ENCODE data around the gene CASK. TPM values are rescaled to one million over a fixed set of nuclear protein-coding genes. Genes with fewer than 3 reads are reported as not detected.

CASK gene
- total and polyA plus RNA-seq, 2 donors from 2014 or later = 15.9 to 58.9 TPM

DNA sequence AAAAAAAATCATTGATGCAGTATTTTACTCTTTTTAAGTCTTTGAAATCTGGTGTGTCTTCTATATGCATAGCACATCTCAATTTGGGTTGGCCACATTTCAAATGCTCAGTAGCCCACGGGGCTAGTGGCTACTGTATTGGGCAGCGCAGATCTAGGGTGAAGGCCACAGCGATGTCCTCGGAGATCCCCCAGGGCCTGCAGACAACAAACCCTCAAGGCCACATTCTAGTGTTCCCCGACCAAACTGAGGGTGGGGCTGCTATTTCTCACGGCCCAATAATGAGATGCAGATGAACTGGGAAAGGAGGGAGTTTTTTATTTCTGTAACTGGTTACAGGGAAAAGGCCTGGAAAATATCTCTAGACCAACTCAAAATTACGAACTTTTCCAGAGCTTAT is 452.6 kb downstream of the CASK start:
- no peaks in the 10 kb centered on the region for H3K36me3 ChIP-seq (ENCODE audit: control insufficient read depth in 2 of 3, insufficient read depth in 3 of 3, low read length in 3 of 3)
- intact Hi-C loops (cut with DNase I) = no loop called here
- no peaks in the 10 kb centered on the region for H3K9me3 ChIP-seq (ENCODE audit: control insufficient read depth in 2 of 3, insufficient read depth in 1 of 3, low read length in 3 of 3)
- H3K4me1 ChIP-seq (ENCODE audit: control insufficient read depth in 2 of 3, insufficient read depth in 2 of 3, low read depth in 1 of 3, low read length in 3 of 3) = peaks cover 0 to 3% (median 0%) of the 10 kb centered on the region in 3 donors
- no peak overlapping the region for H3K27ac ChIP-seq (ENCODE audit: low read depth in 2 of 2, low read length in 2 of 2)
- DNase-seq (peak in 1 of 5 donors; percentile 16), FAIRE-seq (no peak)
- no peaks in the 10 kb centered on the region for H3K27me3 ChIP-seq (ENCODE audit: control insufficient read depth, insufficient read depth, low read length)
- H3K4me3 ChIP-seq (ENCODE audit: low read length in 3 of 3) = no peak overlapping the region
- no peak overlapping the region for H3K9ac ChIP-seq (ENCODE audit: low read length in 3 of 3)
- TF ChIP-seq, protein P1, sequence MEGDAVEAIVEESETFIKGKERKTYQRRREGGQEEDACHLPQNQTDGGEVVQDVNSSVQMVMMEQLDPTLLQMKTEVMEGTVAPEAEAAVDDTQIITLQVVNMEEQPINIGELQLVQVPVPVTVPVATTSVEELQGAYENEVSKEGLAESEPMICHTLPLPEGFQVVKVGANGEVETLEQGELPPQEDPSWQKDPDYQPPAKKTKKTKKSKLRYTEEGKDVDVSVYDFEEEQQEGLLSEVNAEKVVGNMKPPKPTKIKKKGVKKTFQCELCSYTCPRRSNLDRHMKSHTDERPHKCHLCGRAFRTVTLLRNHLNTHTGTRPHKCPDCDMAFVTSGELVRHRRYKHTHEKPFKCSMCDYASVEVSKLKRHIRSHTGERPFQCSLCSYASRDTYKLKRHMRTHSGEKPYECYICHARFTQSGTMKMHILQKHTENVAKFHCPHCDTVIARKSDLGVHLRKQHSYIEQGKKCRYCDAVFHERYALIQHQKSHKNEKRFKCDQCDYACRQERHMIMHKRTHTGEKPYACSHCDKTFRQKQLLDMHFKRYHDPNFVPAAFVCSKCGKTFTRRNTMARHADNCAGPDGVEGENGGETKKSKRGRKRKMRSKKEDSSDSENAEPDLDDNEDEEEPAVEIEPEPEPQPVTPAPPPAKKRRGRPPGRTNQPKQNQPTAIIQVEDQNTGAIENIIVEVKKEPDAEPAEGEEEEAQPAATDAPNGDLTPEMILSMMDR (IDR thresholded peaks at IDR 0.05; ENCODE audit: borderline replicate concordance, extremely low read depth, insufficient read depth) = no peak

DNA sequence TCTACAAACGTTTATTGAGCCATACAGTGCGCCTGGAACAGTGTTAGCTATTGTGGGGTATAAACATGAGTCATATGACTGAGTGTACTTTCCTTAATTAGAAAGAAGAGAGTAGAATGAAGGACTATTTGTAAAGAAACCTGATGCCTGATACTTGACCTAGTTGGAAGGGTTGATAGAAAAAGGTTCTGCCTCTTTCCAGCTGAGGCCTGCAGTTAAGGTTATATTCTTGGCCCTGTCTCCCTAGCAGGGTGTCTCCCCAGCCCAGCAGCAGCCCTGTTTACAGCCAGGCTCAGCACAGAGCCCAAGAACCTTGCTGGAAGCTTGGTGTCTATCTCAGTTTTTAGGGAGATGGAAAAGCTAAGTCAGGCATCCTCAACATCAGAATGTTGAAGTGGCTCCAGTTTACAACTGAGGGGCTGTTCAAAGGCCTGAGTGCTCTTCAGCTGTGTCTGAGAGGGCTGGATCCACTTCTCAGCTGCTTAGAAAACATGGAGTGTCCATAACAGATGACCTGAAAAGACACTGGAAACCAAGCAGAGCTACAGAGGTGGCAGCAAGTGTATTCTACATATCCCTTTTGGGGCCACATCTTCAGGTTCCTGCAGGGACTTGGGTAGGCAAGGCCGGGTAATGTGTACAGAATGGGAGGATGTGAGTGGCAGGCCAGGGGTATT is 454.6 kb downstream of the CASK start:
- Histone ChIP-seq H3K4me1 (ENCODE audit: control insufficient read depth in 2 of 3, insufficient read depth in 2 of 3, low read depth in 1 of 3, low read length in 3 of 3) (peaks cover 0 to 3% (median 0%) of the 10 kb centered on the region in 3 donors), H3K9ac (ENCODE audit: low read length in 3 of 3) (no peak overlapping the region), H3K9me3 (ENCODE audit: control insufficient read depth in 2 of 3, insufficient read depth in 1 of 3, low read length in 3 of 3) (no peaks in the 10 kb centered on the region), H3K4me3 (ENCODE audit: low read length in 3 of 3) (no peak overlapping the region), H3K27me3 (ENCODE audit: control insufficient read depth, insufficient read depth, low read length) (no peaks in the 10 kb centered on the region), H3K36me3 (ENCODE audit: control insufficient read depth in 2 of 3, insufficient read depth in 3 of 3, low read length in 3 of 3) (no peaks in the 10 kb centered on the region), H3K27ac (ENCODE audit: low read depth in 2 of 2, low read length in 2 of 2) (peak overlapping the region in 1 of 2 donors; percentile 72)
- TF ChIP-seq, protein P1 (IDR thresholded peaks at IDR 0.05; ENCODE audit: borderline replicate concordance, extremely low read depth, insufficient read depth) = no peak
- FAIRE-seq (no peak), DNase-seq (peak in 1 of 5 donors; percentile 39)
- intact Hi-C loops (cut with DNase I) = no loop called here

Other genes starting within 250 kb of the CASK start
- gene GPR34, start 234.6 kb downstream of the CASK start, total RNA-seq = 17.9 TPM
- 2.2 TPM for gene GPR34, start 234.6 kb downstream of the CASK start, polyA plus RNA-seq (ENCODE audit: insufficient read depth, low read depth, low replicate concordance)
- gene GPR82, start 199.4 kb downstream of the CASK start, total RNA-seq = 0.98 TPM
- 0.15 TPM for gene GPR82, start 199.4 kb downstream of the CASK start, polyA plus RNA-seq (ENCODE audit: insufficient read depth, low read depth, low replicate concordance)

Measured in kidney (tissue), 14 donors.